HL-60/S4 treated with retinoic acid at 250 ng/mL for 4 days and 3 days (cell line): ENCODE data around the gene SMIM43.
"Not testable (repeated sequence)": the region's sequence is repeated elsewhere in the genome, so short reads cannot be mapped to it uniquely, and the experiment has no call there.

Experiments used
- in situ Hi-C: fragments of 300-500 bp; cut with MboI; formaldehyde crosslinking; loops from 2 replicates; pipeline ENCODE4 v1.7.0; 2022; ENCODE audit warnings: low sequenced_read_pairs

SMIM43 gene

GRCh38 chr4:121784401-121784800, 19.4 kb upstream of the SMIM43 start:
- in situ Hi-C loops = no loop called here

GRCh38 chr4:121783210-121783609, 18.2 kb upstream of the SMIM43 start:
- in situ Hi-C loops = no loop called here

- in situ Hi-C loops = no loop called here
Observed at GRCh38 chr4:121778991-121779628, 14.1 kb upstream of the SMIM43 start.

GRCh38 chr4:121777625-121778024, 12.7 kb upstream of the SMIM43 start:
- in situ Hi-C loops = no loop called here

GRCh38 chr4:121776610-121777401, 11.8 kb upstream of the SMIM43 start:
- in situ Hi-C loops = no loop called here

GRCh38 chr4:121773883-121774282, 8.9 kb upstream of the SMIM43 start:
- in situ Hi-C loops = no loop called here

- in situ Hi-C loops = no loop called here
Observed at GRCh38 chr4:121771869-121772268, 6.9 kb upstream of the SMIM43 start.

GRCh38 chr4:121769341-121769740, 4.4 kb upstream of the SMIM43 start:
- in situ Hi-C loops = no loop called here

- in situ Hi-C loops = no loop called here
Observed at GRCh38 chr4:121767166-121767565, 2.2 kb upstream of the SMIM43 start.

- in situ Hi-C loops = no loop called here
Observed at GRCh38 chr4:121765971-121766538, 1.1 kb upstream of the SMIM43 start.

GRCh38 chr4:121765368-121765705, 373 bp upstream of the SMIM43 start:
- in situ Hi-C loops = no loop called here

- in situ Hi-C loops = no loop called here
Observed at GRCh38 chr4:121764303-121764701, 662 bp downstream of the SMIM43 start.

GRCh38 chr4:121760205-121760604, 4.8 kb downstream of the SMIM43 start:
- in situ Hi-C loops = no loop called here

GRCh38 chr4:121758925-121759568, 5.9 kb downstream of the SMIM43 start:
- in situ Hi-C loops = no loop called here

- in situ Hi-C loops = not testable (repeated sequence)
Observed at GRCh38 chr4:121752142-121752541, 12.8 kb downstream of the SMIM43 start.

- in situ Hi-C loops = no loop called here
Observed at GRCh38 chr4:121749225-121749624, 15.7 kb downstream of the SMIM43 start.

- in situ Hi-C loops = no loop called here
Observed at GRCh38 chr4:121742794-121743193, 22.2 kb downstream of the SMIM43 start.

GRCh38 chr4:121741751-121742150, 23.2 kb downstream of the SMIM43 start:
- in situ Hi-C loops = no loop called here

GRCh38 chr4:121740796-121741409, 24.1 kb downstream of the SMIM43 start:
- in situ Hi-C loops = no loop called here

GRCh38 chr4:121739575-121739974, 25.4 kb downstream of the SMIM43 start:
- in situ Hi-C loops = no loop called here

GRCh38 chr4:121738780-121739535, 26.0 kb downstream of the SMIM43 start:
- in situ Hi-C loops = no loop called here
